HG03439 (cell line): Measurements from ENCODE around the gene FLACC1.
A peak's percentile ranks its signal among the peaks of the same experiment; 100 is the strongest.

Source experiments
- ATAC-seq: cut with Tn5 transposase; IDR thresholded peaks from one replicate; pipeline ENCODE4 v1.9.1; 2021; ENCODE audit warnings: mild to moderate bottlenecking, moderate library complexity; ENCODE audit not compliant: unreplicated experiment

The FLACC1 gene

GRCh38 chr2:201280191-201281040 lies 76.7 kb downstream of the FLACC1 start:
- ATAC-seq: no peak

GRCh38 chr2:201279079-201279478 lies 78.1 kb downstream of the FLACC1 start:
- no peak for ATAC-seq

- ATAC-seq: no peak
Observed at GRCh38 chr2:201276511-201276910, 80.6 kb downstream of the FLACC1 start.

- ATAC-seq: no peak
Observed at GRCh38 chr2:201275990-201276389, 81.2 kb downstream of the FLACC1 start.

- ATAC-seq: no peak
Observed at GRCh38 chr2:201275069-201275468, 82.1 kb downstream of the FLACC1 start.

GRCh38 chr2:201273330-201273983 lies 83.7 kb downstream of the FLACC1 start:
- no peak for ATAC-seq

- ATAC-seq: no peak
Observed at GRCh38 chr2:201271917-201272316, 85.2 kb downstream of the FLACC1 start.

- no peak for ATAC-seq
Observed at GRCh38 chr2:201270293-201271001, 86.7 kb downstream of the FLACC1 start.

GRCh38 chr2:201269764-201270163 lies 87.4 kb downstream of the FLACC1 start:
- ATAC-seq: no peak

- no peak for ATAC-seq
Observed at GRCh38 chr2:201267278-201268030, 89.7 kb downstream of the FLACC1 start.

GRCh38 chr2:201266629-201267028 lies 90.5 kb downstream of the FLACC1 start:
- no peak for ATAC-seq

GRCh38 chr2:201264472-201265173 lies 92.5 kb downstream of the FLACC1 start:
- ATAC-seq: no peak

GRCh38 chr2:201263779-201264178 lies 93.4 kb downstream of the FLACC1 start:
- no peak for ATAC-seq

- no peak for ATAC-seq
Observed at GRCh38 chr2:201262718-201263117, 94.4 kb downstream of the FLACC1 start.

GRCh38 chr2:201261906-201262305 lies 95.2 kb downstream of the FLACC1 start:
- ATAC-seq: no peak

- ATAC-seq: no peak
Observed at GRCh38 chr2:201261471-201261870, 95.7 kb downstream of the FLACC1 start.

GRCh38 chr2:201260302-201260800 lies 96.8 kb downstream of the FLACC1 start, which contains the start of gene CASP8:
CASP8 (plus strand) TSS chr2:201260536; CDS start chr2:201266487, 5,951 bp downstream.
- peak; percentile 38 for ATAC-seq

GRCh38 chr2:201258666-201259615 lies 98.2 kb downstream of the FLACC1 start:
- ATAC-seq: no peak
